A673 (cell line): ENCODE data around the gene ZSWIM5. TPM values are rescaled to one million over a fixed set of nuclear protein-coding genes. Genes with fewer than 3 reads are reported as not detected.
A peak's percentile ranks its signal among the peaks of the same experiment; 100 is the strongest.

Experiments used
- BruUV-seq: library from RNA; stranded (reverse); fragments of 400-500 nt; replicated peaks from 2 replicates; lab custom pipeline; 2021; lab: Mats Ljungman, UMichigan
- CTCF ChIA-PET: fragments of 300-600 bp; sonication (Branson Sonifier 250); formaldehyde crosslinking; loops from one replicate; lab custom pipeline; 2022; ENCODE audit warnings: antibody characterized with exemption; lab: Charles Lee
- POLR2A ChIA-PET: fragments of 300-600 bp; sonication (Branson Sonifier 250); formaldehyde crosslinking; loops from one replicate; lab custom pipeline; 2022; ENCODE audit warnings: antibody characterized with exemption; ENCODE audit not compliant: low non-redundant PET; lab: Charles Lee
- DNase-seq: peaks from one replicate; pipeline ENCODE4 v3.0.0-alpha.2; 2015; ENCODE audit warnings: low spot score
- H3K27ac ChIP-seq: fragments of 200-600 bp; sonication (generic); 2 replicates; pipeline ENCODE4 v1.5.1; 2016; ENCODE audit warnings: mixed run types, low read depth, mild to moderate bottlenecking, mixed read lengths, antibody characterized with exemption, low read length; ENCODE audit not compliant: poor library complexity, severe bottlenecking
- H3K27me3 ChIP-seq: fragments of 200-600 bp; sonication (generic); replicated peaks from 2 replicates; pipeline ENCODE4 v1.6.1; 2017; ENCODE audit warnings: mixed run types, low read depth, mild to moderate bottlenecking, mixed read lengths, antibody characterized with exemption, low read length; ENCODE audit not compliant: insufficient read depth, poor library complexity
- H3K36me3 ChIP-seq: fragments of 200-600 bp; sonication (generic); 2 replicates; pipeline ENCODE4 v1.6.1; 2016; ENCODE audit warnings: mixed run types, mild to moderate bottlenecking, mixed read lengths, antibody characterized with exemption, low read length; ENCODE audit not compliant: insufficient read depth, poor library complexity, severe bottlenecking
- H3K4me1 ChIP-seq: fragments of 200-600 bp; sonication (generic); 2 replicates; pipeline ENCODE4 v1.6.1; 2017; ENCODE audit warnings: mixed run types, mild to moderate bottlenecking, mixed read lengths, antibody characterized with exemption, low read length; ENCODE audit not compliant: insufficient read depth, poor library complexity, severe bottlenecking
- H3K4me3 ChIP-seq: fragments of 200-600 bp; sonication (generic); 2 replicates; pipeline ENCODE4 v1.5.1; 2016; ENCODE audit warnings: low read depth, mixed run types, mild to moderate bottlenecking, mixed read lengths, low read length; ENCODE audit not compliant: poor library complexity, severe bottlenecking
- H3K9me3 ChIP-seq: fragments of 200-600 bp; sonication (generic); 2 replicates; pipeline ENCODE4 v1.6.1; 2016; ENCODE audit warnings: mixed run types, low read depth, mild to moderate bottlenecking, mixed read lengths, antibody characterized with exemption, low read length; ENCODE audit not compliant: poor library complexity, severe bottlenecking
- CTCF ChIP-seq: fragments of 300-800, 200-600 bp; sonication (generic); conservative IDR thresholded peaks from 2 replicates; pipeline ENCODE4 v1.5.1; 2017; ENCODE audit warnings: low read depth, mild to moderate bottlenecking, antibody characterized with exemption, low read length, moderate library complexity, mixed read lengths
- EZH2 ChIP-seq: fragments of 200-600 bp; sonication (generic); IDR thresholded peaks from 2 replicates; pipeline ENCODE4 v1.6.1; 2017; ENCODE audit warnings: borderline replicate concordance, low read depth, mild to moderate bottlenecking, mixed read lengths, antibody characterized with exemption, low read length; ENCODE audit not compliant: poor library complexity, severe bottlenecking
- intact Hi-C: fragments of 100-400 bp; cut with micrococcal nuclease; formaldehyde crosslinking; loops from one replicate; pipeline ENCODE4 v1.10.0; 2022; ENCODE audit not compliant: unreplicated experiment
- total RNA-seq: library from RNA; stranded (reverse); gene quantifications from 2 replicates; pipeline ENCODE4 v1.2.3, GENCODE V29; 2021

ZSWIM5 gene
- total RNA-seq, 1 experiment from 2014 or later = 0.67 TPM

- Histone ChIP-seq H3K4me3 (no peak overlapping the region), H3K27ac (no peak overlapping the region), H3K9me3 (no peaks in the 10 kb centered on the region), H3K4me1 (no peaks in the 10 kb centered on the region), H3K36me3 (no peaks in the 10 kb centered on the region), H3K27me3 (peaks cover 30% of the 10 kb centered on the region)
- CTCF ChIA-PET = no interaction called here
- TF ChIP-seq EZH2 (no peak), CTCF (no peak)
- POLR2A ChIA-PET = no interaction called here
- DNase-seq = no peak
- BruUV-seq = no TSS peak
- intact Hi-C loops = no loop called here
These were observed 4.7 kb upstream of the ZSWIM5 start for GRCh38 chr1:45211076-45211475.

- intact Hi-C loops = loop anchor here (10.0 kb wide), 1 partner anchor 192 kb away; the partner anchor contains the start of genes HECTD3 and UROD
These were observed 611 bp upstream of the ZSWIM5 start for GRCh38 chr1:45206808-45207623.

More at GRCh38 chr1:45206808-45207623, 611 bp upstream of the ZSWIM5 start:
- BruUV-seq = no TSS peak
- ChIA-PET POLR2A (interaction anchor here (0.6 kb wide), 1 partner anchor 195 kb away, joined by 3 read pairs; the partner anchor contains the start of gene UROD), CTCF (interaction anchor here (1.1 kb wide), 1 partner anchor 96 kb away, joined by 7 read pairs; no protein-coding TSS in a partner anchor)
- Histone ChIP-seq H3K4me1 (no peaks in the 10 kb centered on the region), H3K4me3 (peak overlapping the region; percentile 57), H3K36me3 (no peaks in the 10 kb centered on the region), H3K9me3 (no peaks in the 10 kb centered on the region), H3K27ac (no peak overlapping the region), H3K27me3 (peaks cover 67% of the 10 kb centered on the region)
- DNase-seq = no peak
- TF ChIP-seq EZH2 (peak; percentile 53), CTCF (no peak)
